ENCODE data around the gene RGSL1. TPM values are rescaled to one million over a fixed set of nuclear protein-coding genes. Genes with fewer than 3 reads are reported as not detected.

Gene RGSL1
- not detected in 2 replicates for total RNA-seq (ENCODE audit: low replicate concordance)
- long read RNA-seq = 0 reads

GRCh38 chr1:182450087-182450486 lies at the start of gene RGSL1:
Gene RGSL1, plus strand, starts transcription at chr1:182450146. Its CDS starts 20 bp downstream, at chr1:182450166.
- H3K4me1 Mint-ChIP-seq (ENCODE audit: unreplicated experiment) = peaks cover 15% of the 10 kb centered on the region

GRCh38 chr1:182400567-182400966 lies 49.4 kb upstream of the RGSL1 start, which contains the start of gene TEDDM1:
Gene TEDDM1, minus strand, starts transcription at chr1:182400667. Its CDS starts 182 bp downstream, at chr1:182400485.
- no peak for TF ChIP-seq CTCF (conservative IDR thresholded peaks at IDR 0.05)
- peaks cover 2% of the 10 kb centered on the region for H3K27me3 Mint-ChIP-seq
- DNase-seq (ENCODE audit: extremely low spot score, unreplicated experiment) = no peak
- peaks cover 23% of the 10 kb centered on the region for H3K4me1 Mint-ChIP-seq (ENCODE audit: unreplicated experiment)
- no peak within 1 kb of the TSS for H3K4me3 Mint-ChIP-seq
- no peaks in the 10 kb centered on the region for H3K36me3 Mint-ChIP-seq
- H3K9me3 Mint-ChIP-seq = peaks cover 7% of the 10 kb centered on the region
- H3K27ac Mint-ChIP-seq = no peak within 1 kb of the TSS

More at GRCh38 chr1:182450087-182450486, at the start of gene RGSL1:
- H3K4me3 Mint-ChIP-seq = no peak within 1 kb of the TSS
- no peaks in the 10 kb centered on the region for H3K36me3 Mint-ChIP-seq
- no peak for TF ChIP-seq CTCF (conservative IDR thresholded peaks at IDR 0.05)
- H3K27me3 Mint-ChIP-seq = no peaks in the 10 kb centered on the region
- peaks cover 5% of the 10 kb centered on the region for H3K9me3 Mint-ChIP-seq
- no peak for DNase-seq (ENCODE audit: extremely low spot score, unreplicated experiment)
- H3K27ac Mint-ChIP-seq = no peak within 1 kb of the TSS

DNA sequence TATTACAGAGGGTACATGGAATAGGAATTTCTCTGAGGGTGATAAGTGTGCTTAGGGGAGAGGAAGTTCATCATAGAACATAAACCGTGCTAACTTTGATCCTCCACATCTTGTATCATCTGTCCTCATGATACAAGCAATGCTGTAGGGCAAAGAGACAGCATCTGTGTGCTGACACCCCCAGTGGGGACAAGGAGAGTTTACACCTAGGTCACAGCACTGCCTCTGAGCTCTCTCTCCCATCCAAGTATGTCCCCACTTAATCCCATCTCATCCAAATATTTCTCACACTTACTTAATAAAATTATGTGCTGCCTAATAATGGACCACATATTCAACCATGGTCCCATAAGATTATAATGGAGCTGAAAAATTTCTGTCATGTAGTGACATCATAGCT lies 45.2 kb upstream of the RGSL1 start:
- no peak for DNase-seq (ENCODE audit: extremely low spot score, unreplicated experiment)
- Mint-ChIP-seq H3K9me3 (peaks cover 9% of the 10 kb centered on the region), H3K27me3 (no peaks in the 10 kb centered on the region), H3K27ac (no peak overlapping the region), H3K36me3 (no peaks in the 10 kb centered on the region), H3K4me1 (ENCODE audit: unreplicated experiment) (no peaks in the 10 kb centered on the region), H3K4me3 (no peak overlapping the region)
- TF ChIP-seq CTCF (conservative IDR thresholded peaks at IDR 0.05) = no peak

DNA sequence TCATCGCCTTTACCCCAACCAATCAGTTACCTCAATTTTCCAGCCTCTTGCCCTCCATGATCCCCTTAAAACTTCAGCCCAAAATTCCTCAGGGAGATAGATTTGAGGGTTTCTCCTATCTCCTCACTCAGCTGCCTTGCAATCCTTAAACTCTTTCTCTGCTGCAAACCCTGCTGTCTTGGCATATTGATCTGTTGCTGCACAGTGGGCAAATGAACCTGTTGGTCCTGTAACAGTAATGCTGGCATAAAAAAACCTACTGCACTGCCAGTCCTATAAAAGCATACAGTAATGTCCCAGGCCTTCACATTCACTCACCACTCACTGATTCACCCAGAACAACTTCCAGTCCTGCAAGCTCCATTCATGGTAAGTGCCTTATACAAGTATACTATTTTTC lies 44.4 kb upstream of the RGSL1 start:
- peaks cover 9% of the 10 kb centered on the region for H3K9me3 Mint-ChIP-seq

DNA sequence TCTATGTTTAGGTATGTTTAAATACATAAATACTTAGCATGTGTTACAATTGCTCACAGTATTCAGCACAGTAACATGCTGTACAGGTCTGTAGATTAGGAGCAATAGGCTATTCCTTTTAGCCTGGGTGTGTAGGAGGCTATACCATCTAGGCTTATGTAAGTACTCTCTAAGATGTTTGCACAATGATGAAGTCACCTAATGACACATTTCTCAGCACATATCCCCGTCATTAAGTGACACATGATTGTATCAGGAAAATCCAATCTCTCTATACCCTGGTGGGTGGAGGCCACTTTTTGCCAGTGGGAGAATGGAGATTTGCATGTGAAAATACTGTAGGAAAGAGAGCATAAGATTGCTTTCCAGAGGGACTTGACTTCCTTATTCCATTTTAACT lies 43.9 kb upstream of the RGSL1 start:
- no peak overlapping the region for H3K4me3 Mint-ChIP-seq
- no peak for TF ChIP-seq CTCF (conservative IDR thresholded peaks at IDR 0.05)
- H3K36me3 Mint-ChIP-seq = no peaks in the 10 kb centered on the region
- no peak for DNase-seq (ENCODE audit: extremely low spot score, unreplicated experiment)
- no peak overlapping the region for H3K27ac Mint-ChIP-seq
- H3K27me3 Mint-ChIP-seq = no peaks in the 10 kb centered on the region
- H3K4me1 Mint-ChIP-seq (ENCODE audit: unreplicated experiment) = no peaks in the 10 kb centered on the region
- peaks cover 9% of the 10 kb centered on the region for H3K9me3 Mint-ChIP-seq

More for the DNA sequence above, 44.4 kb upstream of the RGSL1 start:
- Mint-ChIP-seq H3K27ac (no peak overlapping the region), H3K36me3 (no peaks in the 10 kb centered on the region), H3K27me3 (no peaks in the 10 kb centered on the region), H3K4me3 (no peak overlapping the region), H3K4me1 (ENCODE audit: unreplicated experiment) (no peaks in the 10 kb centered on the region)
- TF ChIP-seq CTCF (conservative IDR thresholded peaks at IDR 0.05) = no peak
- DNase-seq (ENCODE audit: extremely low spot score, unreplicated experiment) = no peak

DNA sequence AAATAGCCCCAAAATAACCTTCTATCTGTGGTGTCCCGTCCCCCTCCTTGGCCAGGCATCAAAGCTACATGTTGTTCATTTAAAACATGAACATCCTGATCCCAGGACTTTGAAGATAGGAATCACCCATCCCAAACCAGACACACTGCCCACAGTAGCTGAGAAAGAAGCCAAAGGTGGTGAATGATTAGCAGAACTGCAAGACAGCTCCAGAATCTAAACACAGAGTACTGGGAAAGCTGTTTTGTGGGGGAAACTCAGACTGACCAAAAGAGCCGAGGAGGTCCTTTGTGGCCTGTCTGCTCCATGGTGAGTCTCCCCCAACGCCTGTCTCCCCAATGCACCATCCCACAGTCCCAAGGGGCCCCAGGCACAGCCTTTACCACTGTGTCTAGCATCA lies 42.2 kb upstream of the RGSL1 start:
- no peak for DNase-seq (ENCODE audit: extremely low spot score, unreplicated experiment)
- Mint-ChIP-seq H3K27ac (no peak overlapping the region), H3K27me3 (no peaks in the 10 kb centered on the region), H3K4me3 (no peak overlapping the region), H3K9me3 (peaks cover 9% of the 10 kb centered on the region), H3K4me1 (ENCODE audit: unreplicated experiment) (no peaks in the 10 kb centered on the region), H3K36me3 (no peaks in the 10 kb centered on the region)
- no peak for TF ChIP-seq CTCF (conservative IDR thresholded peaks at IDR 0.05)

All from type B pancreatic cell (in vitro differentiated cells).